ENCODE data around the gene POLR3B. TPM values are rescaled to one million over a fixed set of nuclear protein-coding genes. Genes with fewer than 3 reads are reported as not detected.

Gene POLR3B
- total and polyA plus RNA-seq, 10 of the 15 experiments (the other 5 are each of a cell fraction or from before 2014, with no cell fraction given) = 2.3 to 10.5 (median 8.0) TPM

DNA sequence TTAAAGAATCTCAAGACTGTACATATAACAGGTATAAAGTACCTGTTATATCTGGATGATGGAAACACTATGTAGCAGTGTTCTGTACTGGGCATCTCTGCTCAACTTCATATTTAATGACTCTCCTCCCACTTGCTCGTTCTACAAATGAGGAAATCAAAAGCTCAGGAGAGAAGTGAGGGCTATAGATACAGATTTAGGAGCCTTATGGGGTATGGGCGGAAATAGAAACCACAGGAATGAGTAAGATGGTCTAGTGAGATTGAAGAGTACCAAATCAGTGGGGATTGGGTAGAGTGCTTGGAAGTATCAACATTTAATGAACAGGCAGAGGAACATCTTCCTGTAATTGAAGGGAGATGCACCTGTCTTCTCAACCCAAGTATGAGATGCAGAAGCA lies 23.8 kb upstream of the POLR3B start:
- Histone ChIP-seq H3K27ac (ENCODE audit: control insufficient read depth, insufficient read depth) (no peak overlapping the region), H3K9me3 (replicated peaks; ENCODE audit: control insufficient read depth, insufficient read depth, low read length) (no peaks in the 10 kb centered on the region), H3K4me1 (ENCODE audit: control insufficient read depth, insufficient read depth, low read length) (no peaks in the 10 kb centered on the region), H3K27me3 (replicated peaks in 1 of 2; ENCODE audit: control insufficient read depth in 2 of 2, insufficient read depth in 2 of 2, low read length in 1 of 2) (no peaks in the 10 kb centered on the region), H3K9ac (ENCODE audit: control insufficient read depth, insufficient read depth, low read length) (no peak overlapping the region), H3K4me2 (ENCODE audit: control insufficient read depth, insufficient read depth) (no peak overlapping the region), H4K20me1 (ENCODE audit: control insufficient read depth, insufficient read depth) (no peaks in the 10 kb centered on the region), H3K79me2 (ENCODE audit: control insufficient read depth, insufficient read depth, low read length) (no peaks in the 10 kb centered on the region), H2AFZ (ENCODE audit: control insufficient read depth, low read depth, low read length) (no peak overlapping the region), H3K4me3 (no peak overlapping the region), H3K36me3 (ENCODE audit: control insufficient read depth in 2 of 2, insufficient read depth in 2 of 2, low read length in 1 of 2) (no peaks in the 10 kb centered on the region)
- TF ChIP-seq LARP7 (IDR thresholded peaks at IDR 0.05) = no peak
- SMC1A ChIA-PET (ENCODE audit: uncharacterized antibody, unreplicated experiment) = interaction anchor here (1.4 kb wide), 1 partner anchor 13 kb away, joined by 4 read pairs; no protein-coding TSS in a partner anchor
- intact Hi-C loops (cut with micrococcal nuclease; ENCODE audit: unreplicated experiment) (no loop called here), in situ Hi-C loops (cut with MboI) (no loop called here)
- DNase-seq (ENCODE audit: low read depth, low spot score) (no peak), FAIRE-seq (no peak), ATAC-seq (no peak)
- RAD21 ChIA-PET (ENCODE audit: unreplicated experiment) = no interaction called here
- BruUV-seq (replicated peaks) = no TSS peak
- POLR2A ChIA-PET = interaction anchor here (0.6 kb wide), 1 partner anchor 39 kb away, joined by 7 read pairs; no protein-coding TSS in a partner anchor
- CTCF ChIA-PET = interaction anchor here (0.7 to 1.4 kb wide), 2 partner anchors 12 to 16 kb away, joined by 3 read pairs; no protein-coding TSS in a partner anchor
- WGBS (ENCODE audit: insufficient coverage, insufficient replicate concordance, low lambda C conversion rate, missing lambda C conversion rate) = 50% methylated on average over 2 of the region's 2 CpGs

- TF ChIP-seq SMARCA5 (IDR thresholded peaks at IDR 0.05) (no peak), TARDBP (IDR thresholded peaks at IDR 0.05; ENCODE audit: borderline replicate concordance) (no peak), MTA3 (IDR thresholded peaks at IDR 0.05; ENCODE audit: borderline replicate concordance, low read length) (no peak), IRF5 (IDR thresholded peaks at IDR 0.05; ENCODE audit: borderline replicate concordance) (no peak), RB1 (IDR thresholded peaks at IDR 0.05; ENCODE audit: borderline replicate concordance) (no peak), YBX1 (IDR thresholded peaks at IDR 0.05) (no peak), GATAD2B (conservative IDR thresholded peaks at IDR 0.05; ENCODE audit: low read depth) (no peak), ESRRA (IDR thresholded peaks at IDR 0.05; ENCODE audit: low read length) (no peak), ATF2 (IDR thresholded peaks at IDR 0.05; ENCODE audit: low read length) (no peak), ZBED1 (IDR thresholded peaks at IDR 0.05; ENCODE audit: borderline replicate concordance) (no peak)
- H3K79me2 ChIP-seq (ENCODE audit: control insufficient read depth, insufficient read depth, low read length) = no peaks in the 10 kb centered on the region
- H3K4me2 ChIP-seq (ENCODE audit: control insufficient read depth, insufficient read depth) = no peak overlapping the region
- no peaks in the 10 kb centered on the region for H3K36me3 ChIP-seq (ENCODE audit: control insufficient read depth in 2 of 2, insufficient read depth in 2 of 2, low read length in 1 of 2)
- ChIA-PET POLR2A (no interaction called here), RAD21 (ENCODE audit: unreplicated experiment) (no interaction called here), CTCF (interaction anchor here (1.3 to 2.2 kb wide), 3 partner anchors 16 to 114 kb away, joined by 3 to 10 read pairs (median 6); partner anchors contain the start of gene POLR3B), SMC1A (ENCODE audit: uncharacterized antibody, unreplicated experiment) (interaction anchor here (1.4 kb wide), 1 partner anchor 413 kb away, joined by 3 read pairs; no protein-coding TSS in a partner anchor)
- BruUV-seq (replicated peaks) = no TSS peak
- no peak for DNase-seq (ENCODE audit: low read depth, low spot score)
- intact Hi-C loops (cut with micrococcal nuclease; ENCODE audit: unreplicated experiment) = no loop called here
- H3K9me3 ChIP-seq (replicated peaks; ENCODE audit: control insufficient read depth, insufficient read depth, low read length) = no peaks in the 10 kb centered on the region
- no peak overlapping the region for H3K4me3 ChIP-seq
- H3K4me1 ChIP-seq (ENCODE audit: control insufficient read depth, insufficient read depth, low read length) = no peaks in the 10 kb centered on the region
- no peak overlapping the region for H3K27ac ChIP-seq (ENCODE audit: control insufficient read depth, insufficient read depth)
- H2AFZ ChIP-seq (ENCODE audit: control insufficient read depth, low read depth, low read length) = no peak overlapping the region
- no peak overlapping the region for H3K9ac ChIP-seq (ENCODE audit: control insufficient read depth, insufficient read depth, low read length)
- no peak for FAIRE-seq
- ATAC-seq = no peak
- 66% methylated on average over 2 of the region's 2 CpGs for WGBS (ENCODE audit: insufficient coverage, insufficient replicate concordance, low lambda C conversion rate, missing lambda C conversion rate)
- in situ Hi-C loops (cut with MboI) = no loop called here
- no peaks in the 10 kb centered on the region for H4K20me1 ChIP-seq (ENCODE audit: control insufficient read depth, insufficient read depth)
- no peaks in the 10 kb centered on the region for H3K27me3 ChIP-seq (replicated peaks in 1 of 2; ENCODE audit: control insufficient read depth in 2 of 2, insufficient read depth in 2 of 2, low read length in 1 of 2)
Observed at GRCh38 chr12:106341086-106341877, 16.3 kb upstream of the POLR3B start.

Measured in GM12878 (cell line).